DND-41 (cell line): ENCODE results near the gene MGME1.

ENCODE experiments used
- CTCF ChIP-seq: IDR thresholded peaks from 2 replicates; pipeline ENCODE4 v1.5.1; 2012; ENCODE audit warnings: borderline replicate concordance, low read length, moderate library complexity, mild to moderate bottlenecking; ENCODE audit not compliant: poor library complexity, severe bottlenecking; ENCODE audit errors: extremely low read depth
- EZH2 ChIP-seq: IDR thresholded peaks from 3 replicates; pipeline ENCODE4 v1.6.1; 2012; ENCODE audit warnings: borderline replicate concordance, low read depth, mild to moderate bottlenecking, moderate library complexity, low read length, inconsistent platforms; ENCODE audit not compliant: severe bottlenecking

DNA sequence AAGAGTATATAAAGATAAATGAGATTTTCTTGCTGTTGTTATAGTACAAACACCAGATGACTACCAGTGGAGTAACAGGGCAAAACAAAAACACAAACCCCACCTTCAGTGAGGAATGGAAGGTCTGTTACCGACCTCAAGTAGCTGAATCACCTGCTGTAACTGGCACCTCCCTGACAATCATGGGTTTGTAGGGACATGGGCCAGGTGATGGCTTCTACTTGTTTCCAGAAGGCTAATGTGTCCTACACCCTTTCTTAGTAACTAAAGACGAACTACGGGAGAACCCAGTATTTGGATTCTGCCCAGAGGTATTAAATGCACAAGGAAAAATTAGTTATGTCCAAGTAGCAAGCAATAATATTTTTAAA lies 27.0 kb upstream of the MGME1 start:
- no peak for TF ChIP-seq EZH2
- no peak for TF ChIP-seq CTCF
